ENCODE measurements around the gene TLR3. TPM values are rescaled to one million over a fixed set of nuclear protein-coding genes. Genes with fewer than 3 reads are reported as not detected.
"Not testable (repeated sequence)": the region's sequence is repeated elsewhere in the genome, so short reads cannot be mapped to it uniquely, and the experiment has no call there.

TLR3 gene
- 1 to 10 TPM; 2.9 to 3.3 (median 3.2) TPM for polyA plus RNA-seq

DNA sequence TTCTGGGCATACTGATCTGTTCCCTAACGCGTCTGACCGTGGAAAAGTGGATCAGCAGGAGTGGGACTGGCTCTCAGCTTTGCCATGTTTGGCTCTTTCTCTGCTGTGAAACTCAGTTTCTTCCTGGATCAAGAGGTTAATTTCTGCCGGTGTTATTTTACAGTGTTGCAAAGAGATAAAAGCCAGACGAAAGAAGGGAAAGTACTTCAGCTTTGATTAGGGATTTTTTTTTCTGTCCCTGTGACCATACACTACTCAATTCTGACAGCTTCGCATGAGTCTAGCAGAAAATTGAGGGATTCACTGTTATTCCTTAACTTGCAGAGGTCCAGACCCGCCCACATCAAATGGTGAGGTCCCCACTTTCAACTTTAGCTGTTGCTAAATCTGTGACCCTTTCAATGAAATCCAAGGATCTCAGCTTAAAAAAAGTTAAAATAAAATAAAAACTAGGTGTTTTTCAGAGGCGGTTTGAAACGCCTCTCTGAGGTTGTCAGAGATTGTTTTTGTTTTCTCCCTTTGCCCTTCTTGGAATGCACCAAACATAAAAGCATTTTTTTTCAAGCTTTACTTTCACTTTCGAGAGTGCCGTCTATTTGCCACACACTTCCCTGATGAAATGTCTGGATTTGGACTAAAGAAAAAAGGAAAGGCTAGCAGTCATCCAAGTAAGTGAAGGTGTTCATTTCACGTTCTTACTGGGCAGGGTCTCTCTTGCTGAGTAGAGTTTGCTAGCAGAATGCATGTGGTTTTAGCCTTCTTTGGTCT, at the start of gene TLR3:
Gene TLR3 (plus strand): TSS at position 576 of the 768 bp plus-strand sequence. CDS start 7,464 bp downstream, outside the sequence.
- H3K27ac ChIP-seq (ENCODE audit: low read depth, low read length), result no peak within 1 kb of the TSS

DNA sequence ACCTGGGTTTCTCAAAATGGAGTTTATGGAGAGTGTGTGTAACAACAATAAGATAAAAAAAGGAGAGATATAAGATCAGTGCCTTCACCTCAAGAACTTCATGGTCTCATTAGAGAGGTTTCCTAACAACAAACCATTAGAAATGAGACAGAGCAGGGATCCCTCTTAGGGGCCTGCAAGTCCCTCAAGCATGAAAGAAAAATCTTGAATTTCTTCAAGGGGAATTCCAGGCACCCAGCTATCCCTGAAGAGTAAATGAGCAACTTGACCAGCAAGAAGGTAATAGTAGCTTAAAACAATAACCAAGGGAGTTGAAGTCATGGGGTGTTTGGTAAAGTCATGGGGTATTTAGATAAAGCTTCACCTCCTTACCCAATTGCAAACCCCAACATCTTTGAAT, 49.7 kb upstream of the TLR3 start:
- no peak overlapping the region for H3K27ac ChIP-seq (ENCODE audit: low read depth, low read length)

More for the DNA sequence above, at the start of gene TLR3:
- 1 to 4% (median 2%) methylated on average over 12 of the region's 12 CpGs for WGBS, 3 donors

DNA sequence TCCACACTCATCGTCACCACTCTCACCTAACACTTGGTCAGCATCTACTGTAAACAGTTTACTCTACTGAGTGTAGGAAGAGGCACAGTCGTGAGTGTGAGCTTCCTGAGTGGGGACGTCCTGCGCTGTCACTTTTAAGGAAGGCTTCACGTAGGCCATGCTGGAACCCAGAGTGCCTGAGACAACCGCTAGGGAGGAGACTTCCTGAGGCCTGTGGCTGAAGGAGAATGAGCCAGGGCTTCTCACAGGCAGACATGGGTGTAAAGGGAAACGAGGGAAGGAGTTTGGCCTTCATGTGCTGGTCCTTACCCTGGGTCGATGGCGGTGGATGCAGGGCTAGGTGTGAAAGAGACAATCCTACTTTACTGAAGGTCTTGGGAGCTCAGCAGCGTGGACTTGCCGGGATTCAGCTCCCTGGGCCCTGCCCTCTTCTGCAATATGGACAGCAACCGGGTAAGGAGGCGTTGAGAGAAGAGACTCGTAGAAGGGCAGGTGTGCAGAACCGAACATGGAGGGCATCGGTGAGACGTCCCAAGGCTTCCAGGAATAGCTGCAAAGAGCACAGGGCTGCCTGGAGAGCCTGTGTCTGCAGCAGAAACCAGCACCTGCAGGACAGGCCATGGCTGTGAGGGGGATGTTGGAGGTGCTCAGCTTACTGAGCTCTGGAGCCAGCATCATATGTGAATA, 48.7 kb upstream of the TLR3 start:
- 90 to 94% (median 94%) methylated on average over 17 of the region's 17 CpGs for WGBS, 3 donors
- no peak overlapping the region for H3K27ac ChIP-seq (ENCODE audit: low read depth, low read length)

DNA sequence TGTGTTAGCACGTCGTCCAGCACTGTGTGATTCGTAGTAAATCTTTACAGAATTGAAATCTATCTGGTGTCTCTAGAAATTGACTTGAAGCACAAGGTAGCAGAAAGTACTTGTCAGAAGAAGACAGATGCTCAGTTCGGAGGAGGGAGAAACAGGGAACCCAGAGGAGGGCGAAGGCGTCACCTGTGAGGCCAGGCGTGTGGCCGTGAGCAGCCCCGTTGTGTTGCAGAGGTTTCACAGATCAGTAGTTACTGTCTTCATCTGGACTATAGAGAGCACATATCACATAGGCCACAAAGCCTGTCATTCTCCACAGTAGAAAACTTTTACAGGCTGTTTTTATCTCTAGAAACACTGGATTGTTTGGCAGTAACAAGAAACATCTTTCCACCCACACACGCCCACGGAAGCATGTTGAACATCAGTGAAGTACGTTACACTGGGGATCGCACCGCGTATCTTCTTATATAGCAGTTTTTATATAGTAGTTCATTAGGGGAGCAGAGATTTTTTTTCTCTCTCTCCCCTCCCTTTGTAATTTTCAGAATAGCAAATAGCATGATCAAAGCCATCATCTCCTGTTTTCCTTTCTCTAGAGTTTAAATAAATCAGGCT, 48.1 kb upstream of the TLR3 start:
- WGBS, 3 donors, result 76 to 83% (median 77%) methylated on average over 15 of the region's 15 CpGs
- H3K27ac ChIP-seq (ENCODE audit: low read depth, low read length), result no peak overlapping the region

DNA sequence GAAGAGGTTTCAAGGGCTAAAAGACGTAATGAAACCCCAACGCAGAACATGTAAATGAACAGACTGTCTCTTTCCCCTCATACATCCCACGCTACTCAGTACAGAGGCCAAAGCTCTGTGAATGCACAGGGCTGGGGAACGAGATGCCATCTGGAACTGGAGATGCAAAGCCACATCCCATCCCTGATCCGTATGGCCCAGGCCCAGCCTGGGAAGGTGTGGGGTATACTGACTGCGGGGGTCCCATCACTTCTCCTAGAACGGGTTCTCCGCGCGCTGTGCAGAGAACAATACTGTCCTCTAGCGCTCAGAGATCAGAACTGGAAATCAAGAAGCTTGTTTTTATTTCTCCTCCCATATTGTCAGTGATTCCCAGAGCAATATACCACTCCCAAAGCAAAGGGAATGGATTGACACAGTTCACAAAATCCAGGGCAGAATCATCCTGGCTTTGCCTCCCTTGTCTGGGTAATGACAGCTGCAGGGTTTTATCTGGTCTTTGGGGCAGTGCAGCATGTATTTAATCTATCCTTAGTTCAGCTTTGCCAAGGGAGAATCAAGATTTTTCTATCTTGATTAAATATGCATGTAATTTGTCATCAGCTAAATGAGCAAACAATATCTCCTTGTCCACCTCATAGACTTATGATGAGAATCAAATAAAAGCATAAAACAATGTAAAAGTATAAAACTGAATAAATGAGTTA, 47.3 kb upstream of the TLR3 start:
- WGBS, 3 donors, result 10 to 21% (median 16%) methylated on average over 11 of the region's 11 CpGs
- no peak overlapping the region for H3K27ac ChIP-seq (ENCODE audit: low read depth, low read length)

DNA sequence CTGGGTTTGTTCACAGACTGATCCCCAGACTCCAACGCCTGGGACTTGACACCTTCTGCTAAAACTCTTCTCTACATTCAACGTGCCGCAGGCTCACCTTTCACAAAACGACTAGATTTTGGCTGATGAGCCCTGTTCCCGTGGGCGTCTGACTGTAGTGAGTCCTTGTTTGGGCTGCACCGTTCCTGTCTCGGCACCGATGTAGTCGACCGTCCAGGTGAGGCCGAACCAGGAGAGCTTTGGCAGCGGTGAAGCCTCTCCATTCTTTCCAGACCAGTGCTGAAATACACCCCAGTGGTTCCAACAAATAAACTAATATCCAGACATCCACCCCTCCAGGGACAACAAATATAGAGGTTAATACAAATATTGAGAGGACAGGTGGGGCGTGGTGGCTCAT, 45.0 kb upstream of the TLR3 start:
- no peak overlapping the region for H3K27ac ChIP-seq (ENCODE audit: low read depth, low read length)
- WGBS, 3 donors, result 85 to 86% (median 86%) methylated on average over 14 of the region's 14 CpGs

DNA sequence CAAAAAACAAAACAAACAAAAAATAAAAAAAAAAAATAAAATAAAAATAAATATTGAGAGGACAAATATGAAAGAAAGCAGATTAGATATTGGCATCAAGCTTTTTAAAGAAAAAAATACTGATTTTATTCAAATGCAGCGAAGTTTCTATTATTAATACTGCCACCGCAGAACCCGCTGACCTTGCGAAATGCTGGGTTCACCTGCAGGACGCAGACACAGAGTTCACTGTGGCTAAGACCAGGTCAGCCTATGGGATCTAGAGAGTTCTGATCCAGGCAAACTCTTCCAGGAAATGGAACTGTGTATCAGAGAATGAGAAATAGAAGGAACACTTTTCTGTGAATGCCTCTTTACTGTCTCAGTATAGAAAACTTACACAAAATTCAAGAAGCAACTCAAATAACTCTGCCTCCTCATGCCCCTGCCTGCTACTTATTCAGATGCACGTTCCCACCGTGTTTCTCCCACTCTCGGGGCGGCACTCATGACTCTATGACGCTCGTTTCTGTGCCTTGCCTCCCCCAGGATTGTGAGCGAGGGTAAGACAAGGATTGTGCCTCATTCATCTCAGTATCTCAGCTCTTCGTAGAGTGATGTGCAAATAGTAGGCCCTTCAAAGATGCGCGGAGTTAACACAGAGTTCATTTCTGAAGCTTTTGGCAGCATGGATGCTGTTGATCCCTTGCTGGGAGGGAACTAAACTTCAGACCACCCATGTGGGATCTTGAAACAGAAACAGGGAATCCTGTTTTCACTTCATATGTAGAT, 44.1 kb upstream of the TLR3 start:
- H3K27ac ChIP-seq (ENCODE audit: low read depth, low read length), result no peak overlapping the region
- 81 to 89% (median 85%) methylated on average over 15 of the region's 15 CpGs for WGBS, 3 donors

DNA sequence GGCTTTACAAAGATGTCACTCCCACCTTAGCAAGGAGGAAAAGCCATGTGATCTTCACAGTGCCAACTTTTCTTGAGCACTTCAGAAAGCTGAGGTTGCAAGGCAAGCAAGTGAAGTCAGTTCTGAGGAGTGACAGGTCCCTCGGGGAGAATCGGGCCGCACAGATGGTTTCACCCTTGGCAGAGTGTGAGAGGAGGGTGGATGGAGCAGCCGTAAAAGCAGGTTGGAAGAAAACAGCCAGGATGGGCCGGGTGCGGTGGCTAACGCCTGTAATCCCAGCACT, 43.6 kb upstream of the TLR3 start:
- WGBS, 3 donors, result 65 to 87% (median 77%) methylated on average over 7 of the region's 7 CpGs

DNA sequence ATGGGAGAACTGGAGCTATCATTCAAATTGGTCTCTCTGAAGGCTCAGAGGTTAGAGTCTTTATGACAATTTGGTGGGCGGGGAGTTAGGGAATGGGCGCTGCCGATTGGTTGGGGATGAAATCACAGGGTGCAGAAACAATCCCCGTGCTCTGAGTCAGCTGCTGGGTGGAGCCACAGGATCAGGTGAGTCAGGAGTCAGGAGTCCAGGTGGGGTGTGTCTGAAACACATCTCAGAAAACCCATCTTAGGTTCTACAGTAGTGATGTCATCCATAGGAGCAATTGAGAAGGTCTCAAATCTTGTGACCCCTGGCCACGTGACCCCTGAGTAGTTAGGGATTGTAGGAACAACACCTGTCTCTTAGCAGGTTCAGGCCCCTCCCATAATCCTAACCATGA, 41.6 kb upstream of the TLR3 start:
- WGBS, 3 donors, result 84 to 93% (median 92%) methylated on average over 5 of the region's 5 CpGs
- H3K27ac ChIP-seq (ENCODE audit: low read depth, low read length), result no peak overlapping the region

More for the DNA sequence above, 43.6 kb upstream of the TLR3 start:
- no peak overlapping the region for H3K27ac ChIP-seq (ENCODE audit: low read depth, low read length)

DNA sequence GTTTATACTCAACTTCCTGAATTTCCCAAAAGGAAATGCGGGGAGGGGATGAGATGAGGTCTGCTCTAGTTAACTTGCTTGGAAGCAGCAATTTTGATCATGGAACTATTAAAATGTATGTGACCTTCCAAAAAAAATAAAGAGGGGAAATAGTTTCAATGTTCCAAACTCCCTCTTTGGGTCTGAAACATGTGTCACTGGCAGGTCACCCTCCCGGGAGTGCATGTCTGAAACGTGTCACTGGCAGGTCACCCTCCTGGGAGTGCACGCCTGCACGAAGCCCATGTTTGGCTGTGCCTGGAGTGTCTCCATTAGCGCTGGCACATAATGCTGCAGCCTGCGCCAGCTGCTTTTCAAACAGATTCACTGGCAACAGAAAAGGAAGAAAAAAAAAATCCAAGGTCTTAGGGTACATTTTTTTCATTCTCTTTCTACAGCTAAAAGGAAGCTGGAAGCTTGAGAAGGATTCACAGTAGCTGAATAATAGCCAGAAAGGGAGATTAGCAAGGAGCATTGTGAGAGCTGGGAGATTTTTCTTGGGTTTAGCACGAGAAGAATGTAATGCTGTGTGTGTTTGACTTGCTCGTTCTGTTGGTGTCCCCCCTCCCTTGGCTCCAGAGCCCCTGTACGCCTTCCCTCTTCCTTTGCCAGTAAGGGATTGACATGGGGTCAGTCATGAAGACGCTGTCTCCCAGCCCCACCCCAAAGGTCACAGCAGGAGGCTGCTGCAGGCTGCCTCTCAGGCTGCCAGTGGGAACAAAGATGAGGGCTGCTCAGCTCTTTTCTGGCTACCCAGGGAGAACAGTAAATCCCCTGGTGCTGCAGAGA, 39.2 kb upstream of the TLR3 start:
- WGBS, 3 donors, result 6 to 33% (median 24%) methylated on average over 11 of the region's 11 CpGs

DNA sequence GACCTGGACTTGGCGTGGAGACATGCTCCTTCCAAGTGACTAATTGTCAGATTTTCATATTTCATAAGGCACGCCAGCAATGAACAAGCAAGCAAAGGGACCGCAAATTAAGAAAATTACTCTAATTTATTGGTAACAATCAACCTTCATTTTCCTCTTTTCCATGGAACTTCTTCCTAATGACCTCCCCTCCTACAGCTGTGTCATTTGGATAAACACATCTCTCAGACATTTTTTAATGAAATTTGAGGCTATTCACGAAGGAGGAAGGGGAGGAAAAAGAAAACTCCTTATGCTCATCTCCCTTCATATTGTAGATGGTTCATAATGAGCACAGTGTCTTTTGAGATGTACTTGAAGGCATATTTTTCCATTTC, 38.6 kb upstream of the TLR3 start:
- WGBS, 3 donors, result 31 to 49% (median 37%) methylated on average over 4 of the region's 4 CpGs
- no peak overlapping the region for H3K27ac ChIP-seq (ENCODE audit: low read depth, low read length)

More for the DNA sequence above, 39.2 kb upstream of the TLR3 start:
- no peak overlapping the region for H3K27ac ChIP-seq (ENCODE audit: low read depth, low read length)

DNA sequence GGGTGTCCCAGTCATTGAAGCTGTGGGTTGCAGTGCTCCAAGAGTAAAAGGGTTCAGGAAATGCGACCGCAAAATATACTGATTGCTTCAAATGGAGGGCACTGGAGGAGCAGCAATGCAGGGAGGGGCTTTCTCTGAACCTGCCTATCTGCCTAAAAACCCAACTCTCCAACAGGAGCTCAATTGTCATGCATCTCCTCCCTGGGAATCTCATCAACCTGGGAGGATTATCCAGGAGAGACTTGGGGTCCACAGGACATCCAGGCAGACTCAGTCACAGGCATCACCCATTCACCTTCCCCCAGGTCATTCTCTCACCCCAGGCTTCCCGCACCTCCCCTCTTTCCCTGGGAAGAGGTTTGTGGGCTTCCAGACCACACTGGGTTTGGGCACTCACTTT, 38.2 kb upstream of the TLR3 start:
- 45 to 83% (median 50%) methylated on average over 3 of the region's 3 CpGs for WGBS, 3 donors
- H3K27ac ChIP-seq (ENCODE audit: low read depth, low read length), result no peak overlapping the region

DNA sequence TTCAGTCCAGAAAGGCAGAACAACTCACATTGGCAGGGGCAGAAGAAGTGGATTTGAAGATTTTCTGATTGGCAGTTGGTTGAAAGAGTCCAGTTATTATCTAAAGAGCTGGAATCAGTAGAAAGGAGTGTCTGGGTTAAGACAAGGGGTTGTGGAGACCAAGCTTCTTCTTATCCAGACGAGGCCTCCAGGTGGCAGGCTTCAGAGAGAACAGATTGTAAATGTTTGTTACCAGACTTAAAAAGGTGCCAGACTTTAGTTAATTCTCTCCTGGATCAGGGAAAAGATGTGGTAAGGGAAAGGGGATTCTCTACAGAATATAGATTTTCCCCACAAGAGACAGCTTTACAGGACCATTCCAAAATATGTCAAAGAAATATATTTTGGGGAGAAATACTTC, 36.7 kb upstream of the TLR3 start:
- WGBS, 3 donors, result 15 to 67% (median 59%) methylated on average over 1 of the region's 1 CpG
- no peak overlapping the region for H3K27ac ChIP-seq (ENCODE audit: low read depth, low read length)

DNA sequence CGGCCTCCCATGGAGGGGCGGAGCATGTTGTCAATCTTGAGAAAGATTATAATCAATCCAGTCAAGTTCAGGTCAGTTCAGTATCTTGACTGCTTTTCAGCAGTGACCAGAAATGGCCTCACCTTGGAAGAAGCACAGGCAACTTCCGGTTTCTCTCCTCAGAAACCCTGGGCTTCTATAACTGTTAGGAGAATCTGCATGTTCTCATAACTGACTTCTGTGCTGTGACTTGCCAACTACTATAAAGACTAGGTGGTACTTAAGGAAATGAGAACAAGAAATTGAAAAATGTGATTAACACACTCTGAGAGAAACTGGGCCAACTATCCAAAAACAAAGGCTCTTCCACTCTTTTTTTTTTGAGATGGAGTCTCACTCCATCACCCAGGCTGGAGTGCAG, 35.9 kb upstream of the TLR3 start:
- 63 to 90% (median 89%) methylated on average over 3 of the region's 3 CpGs for WGBS, 3 donors
- no peak overlapping the region for H3K27ac ChIP-seq (ENCODE audit: low read depth, low read length)

DNA sequence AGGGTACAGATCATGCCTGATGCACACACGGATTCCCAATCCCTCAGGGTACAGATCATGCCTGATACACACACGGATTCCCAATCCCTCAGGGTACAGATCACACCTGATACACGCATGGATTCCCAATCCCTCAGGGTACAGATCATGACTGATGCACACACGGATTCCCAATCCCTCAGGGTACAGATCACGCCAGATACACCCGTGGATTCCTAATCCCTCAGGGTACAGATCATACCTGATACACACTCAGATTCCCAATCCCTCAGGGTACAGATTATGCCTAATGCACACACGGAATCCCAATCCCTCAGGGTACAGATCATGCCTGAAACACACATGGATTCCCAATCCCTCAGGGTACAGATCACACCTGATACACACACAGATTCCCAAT, 34.3 kb upstream of the TLR3 start:
- 86 to 93% (median 87%) methylated on average over 7 of the region's 7 CpGs for WGBS, 3 donors
- not testable (repeated sequence) for H3K27ac ChIP-seq (ENCODE audit: low read depth, low read length)

DNA sequence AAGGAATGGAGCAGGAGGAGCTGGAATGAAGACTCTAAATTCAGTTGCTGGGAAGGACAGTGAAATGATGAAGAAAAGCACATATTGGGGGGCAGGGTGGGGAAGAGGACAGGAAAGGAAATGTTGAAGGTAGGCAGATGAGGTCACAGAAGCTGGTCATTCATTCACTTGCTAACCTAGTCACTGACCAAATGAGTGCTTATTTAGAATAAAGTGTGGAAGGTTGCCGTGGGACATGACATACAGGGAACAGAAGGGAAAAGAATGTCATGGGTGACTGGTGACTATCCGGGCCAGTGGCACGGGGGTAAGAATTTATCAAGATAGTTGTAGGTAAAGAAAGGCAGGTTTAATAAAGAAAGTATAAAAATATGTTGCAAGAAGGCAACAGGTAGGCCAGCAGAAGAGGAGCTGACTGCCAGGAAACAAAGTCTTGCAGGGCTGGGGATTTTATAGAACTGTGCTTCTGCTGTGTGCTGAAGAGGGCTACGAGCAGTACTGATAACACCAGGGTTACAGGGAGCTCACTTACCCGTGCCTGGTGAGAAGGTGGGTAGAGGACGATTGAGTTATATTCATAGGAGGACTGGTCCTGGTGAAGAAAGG, 31.9 kb upstream of the TLR3 start:
- H3K27ac ChIP-seq (ENCODE audit: low read depth, low read length), result no peak overlapping the region
- WGBS, 3 donors, result 85 to 91% (median 88%) methylated on average over 6 of the region's 6 CpGs

Measured in adipose tissue (tissue), 3 donors.